Ovary (tissue), 9 donors: ENCODE data around the gene ACLY. TPM values are rescaled to one million over a fixed set of nuclear protein-coding genes. Genes with fewer than 3 reads are reported as not detected.

Source experiments
- DNase-seq, 5 donors: peaks; one replicate each; pipeline ENCODE4 v3.0.0-alpha.2; 2019 to 2020
- H3K27ac ChIP-seq, 2 donors: fragments of 200-600 bp; one replicate each; pipeline versions ENCODE4 v1.5.1 to v1.8.0; 2019 to 2022
- H3K27me3 ChIP-seq: fragments of 200-600 bp; one replicate; pipeline ENCODE4 v1.8.0; 2022
- H3K36me3 ChIP-seq: fragments of 200-600 bp; sonication (generic); one replicate; pipeline ENCODE4 v1.5.1; 2019
- H3K4me1 ChIP-seq: one replicate; pipeline ENCODE4 v1.8.1; 2013; ENCODE audit warnings: mild to moderate bottlenecking, moderate library complexity; ENCODE audit not compliant: insufficient read depth
- H3K4me3 ChIP-seq: fragments of 200-600 bp; sonication (generic); one replicate; pipeline ENCODE4 v1.5.1; 2017
- H3K9me3 ChIP-seq, 2 donors: fragments of 200-600 bp in 1 of 2; sonication (generic) in 1 of 2; one replicate each; pipeline versions ENCODE4 v1.5.1 to v1.8.1; 2013 to 2019; ENCODE audit warnings: mild to moderate bottlenecking in 1 of 2, moderate library complexity in 1 of 2
- CTCF ChIP-seq, 3 donors: fragments of 450-650 bp in 2 of 3; fragments of 200-600 bp in 1 of 3; IDR thresholded peaks; one replicate each; pipeline versions ENCODE4 v1.5.1 to v1.8.0; 2016 to 2022; ENCODE audit warnings: antibody characterized with exemption in 3 of 3, mild to moderate bottlenecking in 1 of 3
- EP300 ChIP-seq: sonication (generic); formaldehyde crosslinking; IDR thresholded peaks from one replicate; pipeline ENCODE4 v1.6.1; 2017; ENCODE audit warnings: antibody characterized with exemption
- POLR2A ChIP-seq: fragments of 450-650 bp; IDR thresholded peaks from one replicate; pipeline ENCODE4 v1.6.1; 2017; ENCODE audit warnings: antibody characterized with exemption, mild to moderate bottlenecking, moderate library complexity
- WGBS, 3 donors: extraction: QIAGEN DNeasy Blood & Tissue Kit in 1 of 3; methylation state at CpG; one replicate each; pipeline versions ENCODE4 v1.1.5 to v1.1.7; 2013 to 2017; 5-methylcytosine and 5-hydroxymethylcytosine counted together
- intact Hi-C, 4 donors: fragments of 100-400 bp; cut with DNase I; formaldehyde crosslinking; loops; one replicate each; pipeline versions ENCODE4 v1.11.0 to v1.15.1; 2022 to 2023
- polyA plus RNA-seq, 2 donors: library from polyadenylated mRNA; stranded (reverse); fragments of 200-250 nt in 1 of 2; fragments of 350-450 nt in 1 of 2; fragmentation: Illumina TruSeq in 1 of 2; extraction: RNeasy Lipid Tissue Mini Kit (QIAGEN cat#74804) in 1 of 2; gene quantifications; one replicate each; pipeline ENCODE4 v1.2.3, GENCODE V29; 2013 to 2014
- total RNA-seq, 7 donors: library from RNA; depleted of rRNA in 2 of 7; stranded (reverse); fragments of >200 nt in 2 of 7; fragmentation: NEBNext Ultra II Directional in 3 of 7; extraction: Animal tissue kit (Norgen Biotek cat#: 25700) in 3 of 7; gene quantifications; one replicate each; pipeline versions ENCODE4 v1.1.0 to v1.2.4, GENCODE V29; 2016 to 2023
- donor health status: DM: no; HTN: no; CAD: no; lungs with moderate emphysema.
- donor health status: DM: no; HTN: no; CAD: no.
- donor health status: Bipolar disorder and iron deficiency.
- donor health status: DM: yes; HTN: yes; CAD: no.
- donor health status: DM: no; HTN: no; CAD: no.
- donor health status: DM: yes; HTN: yes; CAD: no.

Gene ACLY
- total and polyA plus RNA-seq, 9 donors, result 23.6 to 119 (median 53.4) TPM

- WGBS, 3 donors, result 66 to 76% (median 74%) methylated on average over 19 of the region's 19 CpGs
- no peaks in the 10 kb centered on the region for H3K9me3 ChIP-seq
- H3K36me3 ChIP-seq, result no peaks in the 10 kb centered on the region
- peak in 1 of 5 donors; percentile 31 for DNase-seq
- TF ChIP-seq CTCF (IDR thresholded peaks at IDR 0.05) (no peak), POLR2A (no peak), EP300 (no peak)
- intact Hi-C loops, result no loop called here
- H3K27me3 ChIP-seq, result no peaks in the 10 kb centered on the region
- no peaks in the 10 kb centered on the region for H3K4me1 ChIP-seq
- no peak overlapping the region for H3K4me3 ChIP-seq
- no peak overlapping the region for H3K27ac ChIP-seq
Observed at GRCh38 chr17:41825175-41825845, 93.4 kb downstream of the ACLY start.

- DNase-seq, result no peak
- intact Hi-C loops, result no loop called here
- Histone ChIP-seq H3K27ac (no peak overlapping the region), H3K36me3 (no peaks in the 10 kb centered on the region), H3K4me3 (no peak overlapping the region), H3K9me3 (no peaks in the 10 kb centered on the region), H3K27me3 (no peaks in the 10 kb centered on the region), H3K4me1 (no peaks in the 10 kb centered on the region)
- WGBS, 3 donors, result 48 to 57% (median 57%) methylated on average over 7 of the region's 7 CpGs
- TF ChIP-seq POLR2A, result no peak
- no peak for TF ChIP-seq CTCF (IDR thresholded peaks at IDR 0.05)
- TF ChIP-seq EP300, result no peak
Observed at GRCh38 chr17:41824086-41824485, 94.7 kb downstream of the ACLY start.

GRCh38 chr17:41823580-41823979 lies 95.2 kb downstream of the ACLY start:
- Histone ChIP-seq H3K36me3 (no peaks in the 10 kb centered on the region), H3K4me3 (no peak overlapping the region), H3K27ac (no peak overlapping the region), H3K27me3 (no peaks in the 10 kb centered on the region), H3K9me3 (no peaks in the 10 kb centered on the region), H3K4me1 (no peaks in the 10 kb centered on the region)
- DNase-seq, result no peak
- 81 to 86% (median 83%) methylated on average over 7 of the region's 7 CpGs for WGBS, 3 donors
- intact Hi-C loops, result no loop called here
- no peak for TF ChIP-seq POLR2A
- TF ChIP-seq EP300, result no peak
- TF ChIP-seq CTCF (IDR thresholded peaks at IDR 0.05), result no peak

GRCh38 chr17:41823141-41823524 lies 95.6 kb downstream of the ACLY start:
- intact Hi-C loops, result no loop called here
- Histone ChIP-seq H3K27ac (no peak overlapping the region), H3K27me3 (no peaks in the 10 kb centered on the region), H3K4me3 (no peak overlapping the region), H3K36me3 (no peaks in the 10 kb centered on the region), H3K4me1 (no peaks in the 10 kb centered on the region), H3K9me3 (no peaks in the 10 kb centered on the region)
- TF ChIP-seq CTCF (IDR thresholded peaks at IDR 0.05) (no peak), POLR2A (no peak), EP300 (no peak)
- no peak for DNase-seq
- WGBS, 3 donors, result 82 to 100% (median 83%) methylated on average over 1 of the region's 1 CpG
